Liver (tissue), 9 donors: ENCODE data around the gene GRIN2C. TPM values are rescaled to one million over a fixed set of nuclear protein-coding genes. Genes with fewer than 3 reads are reported as not detected.

Experiments used
- DNase-seq: peaks from one replicate; pipeline ENCODE4 v3.0.0-alpha.2; 2017; ENCODE audit warnings: low spot score
- H3K27ac ChIP-seq, 2 donors: one replicate each; pipeline ENCODE4 v1.7.0; 2013; ENCODE audit warnings: inconsistent platforms in 2 of 2, low read length in 2 of 2, control low read depth in 1 of 2, low read depth in 1 of 2, mild to moderate bottlenecking in 1 of 2
- H3K27me3 ChIP-seq, 4 donors: one replicate each; pipeline versions ENCODE4 v1.6.1 to v1.7.0; 2013; ENCODE audit warnings: low read length in 3 of 4, inconsistent platforms in 1 of 4, mild to moderate bottlenecking in 1 of 4, moderate library complexity in 1 of 4; ENCODE audit not compliant: control insufficient read depth in 4 of 4, insufficient read depth in 4 of 4
- H3K36me3 ChIP-seq, 4 donors: one replicate each; pipeline versions ENCODE4 v1.6.1 to v1.7.0; 2013; ENCODE audit warnings: low read length in 3 of 4, mild to moderate bottlenecking in 3 of 4, low read depth in 1 of 4, moderate library complexity in 1 of 4; ENCODE audit not compliant: control insufficient read depth in 4 of 4, insufficient read depth in 3 of 4
- H3K4me1 ChIP-seq, 4 donors: one replicate each; pipeline versions ENCODE4 v1.6.1 to v1.7.0; 2013; ENCODE audit warnings: low read length in 3 of 4, mild to moderate bottlenecking in 3 of 4, moderate library complexity in 1 of 4; ENCODE audit not compliant: control insufficient read depth in 4 of 4, insufficient read depth in 4 of 4
- H3K4me3 ChIP-seq, 3 donors: one replicate each; pipeline versions ENCODE4 v1.6.1 to v1.7.0; 2013; ENCODE audit warnings: low read length in 3 of 3, control low read depth in 1 of 3, low read depth in 1 of 3, mild to moderate bottlenecking in 1 of 3
- H3K9ac ChIP-seq, 2 donors: one replicate each; pipeline ENCODE4 v1.7.0; 2013; ENCODE audit warnings: low read length in 2 of 2, mild to moderate bottlenecking in 2 of 2, moderate library complexity in 2 of 2, control low read depth in 1 of 2, low read depth in 1 of 2
- H3K9me3 ChIP-seq, 4 donors: one replicate each; pipeline versions ENCODE4 v1.6.1 to v1.7.0; 2013; ENCODE audit warnings: low read length in 3 of 4; ENCODE audit not compliant: control insufficient read depth in 4 of 4
- EGR1 ChIP-seq, 2 donors: IDR thresholded peaks; 2 replicates each; pipeline ENCODE4 v1.6.1; 2016 to 2018; ENCODE audit warnings: antibody characterized with exemption in 2 of 2, low read depth in 2 of 2
- FOXA1 ChIP-seq: IDR thresholded peaks from 2 replicates; pipeline ENCODE4 v1.6.1; 2016; ENCODE audit warnings: antibody characterized with exemption
- FOXA2 ChIP-seq: IDR thresholded peaks from 2 replicates; pipeline ENCODE4 v1.6.1; 2016; ENCODE audit warnings: antibody characterized with exemption
- GABPA ChIP-seq, 2 donors: IDR thresholded peaks in 1 of 2; conservative IDR thresholded peaks in 1 of 2; 2 replicates each; pipeline ENCODE4 v1.6.1; 2016; ENCODE audit warnings: antibody characterized with exemption in 2 of 2, mild to moderate bottlenecking in 1 of 2, moderate library complexity in 1 of 2
- HNF4A ChIP-seq, 2 donors: conservative IDR thresholded peaks; 2 replicates each; pipeline ENCODE4 v1.6.1; 2016; ENCODE audit warnings: antibody characterized with exemption in 2 of 2, mild to moderate bottlenecking in 2 of 2
- HNF4G ChIP-seq: IDR thresholded peaks from 2 replicates; pipeline ENCODE4 v1.6.1; 2016; ENCODE audit warnings: antibody characterized with exemption
- JUND ChIP-seq, 2 donors: IDR thresholded peaks; 2 replicates each; pipeline ENCODE4 v1.6.1; 2016; ENCODE audit warnings: antibody characterized with exemption in 2 of 2
- NR2F2 ChIP-seq: IDR thresholded peaks from 2 replicates; pipeline ENCODE4 v1.6.1; 2016; ENCODE audit warnings: antibody characterized with exemption
- RAD21 ChIP-seq, 2 donors: IDR thresholded peaks; 2 replicates each; pipeline ENCODE4 v1.6.1; 2016; ENCODE audit warnings: antibody characterized with exemption in 2 of 2, mild to moderate bottlenecking in 2 of 2
- RXRA ChIP-seq, 2 donors: IDR thresholded peaks; 2 replicates each; pipeline ENCODE4 v1.6.1; 2017 to 2018; ENCODE audit warnings: antibody characterized with exemption in 2 of 2, mild to moderate bottlenecking in 1 of 2
- SP1 ChIP-seq: IDR thresholded peaks from 2 replicates; pipeline ENCODE4 v1.6.1; 2018; ENCODE audit warnings: antibody characterized with exemption, mild to moderate bottlenecking
- TAF1 ChIP-seq: conservative IDR thresholded peaks from 2 replicates; pipeline ENCODE4 v1.6.1; 2016; ENCODE audit warnings: antibody characterized with exemption, mild to moderate bottlenecking
- YY1 ChIP-seq: IDR thresholded peaks from 2 replicates; pipeline ENCODE4 v1.6.1; 2016; ENCODE audit warnings: antibody characterized with exemption, mild to moderate bottlenecking
- WGBS: extraction: QIAGEN DNeasy Blood & Tissue Kit; methylation state at CpG from one replicate; pipeline ENCODE4 v1.1.7; 2013; 5-methylcytosine and 5-hydroxymethylcytosine counted together
- polyA plus RNA-seq, 2 donors: library from polyadenylated mRNA; stranded (reverse) in 1 of 2; unstranded in 1 of 2; fragments of 200-250 nt in 1 of 2; fragments of >200 nt in 1 of 2; fragmentation: Nextera tagmentation in 1 of 2; extraction: Ambion mirVana in 1 of 2; gene quantifications; one replicate each; pipeline versions ENCODE4 v1.2.1 to v1.2.3, GENCODE V29; 2013 to 2015
- total RNA-seq, 2 donors: library from RNA; depleted of rRNA; stranded (reverse); fragments of >200 nt; gene quantifications; one replicate each; pipeline ENCODE4 v1.2.3, GENCODE V29; 2014
- TF ChIP-seq, protein P1 (sequence below): IDR thresholded peaks from 2 replicates; pipeline ENCODE4 v1.6.1; 2016; ENCODE audit warnings: antibody characterized with exemption
- TF ChIP-seq, protein P2 (sequence below): IDR thresholded peaks from 2 replicates; pipeline ENCODE4 v1.6.1; 2016; ENCODE audit warnings: antibody characterized with exemption
- TF ChIP-seq, protein P3 (sequence below): IDR thresholded peaks from 2 replicates; pipeline ENCODE4 v1.6.1; 2016; ENCODE audit warnings: antibody characterized with exemption, mild to moderate bottlenecking
- TF ChIP-seq, protein P4 (sequence below): IDR thresholded peaks from 2 replicates; pipeline ENCODE4 v1.6.1; 2016; ENCODE audit warnings: antibody characterized with exemption
- donor health status: healthy.
- donor health status: healthy.
- donor health status: healthy.
- donor health status: healthy.
- donor health status: healthy.

The GRIN2C gene
- total and polyA plus RNA-seq, 4 donors = 0.03 to 0.10 (median 0.09) TPM; not detected in 1

DNA sequence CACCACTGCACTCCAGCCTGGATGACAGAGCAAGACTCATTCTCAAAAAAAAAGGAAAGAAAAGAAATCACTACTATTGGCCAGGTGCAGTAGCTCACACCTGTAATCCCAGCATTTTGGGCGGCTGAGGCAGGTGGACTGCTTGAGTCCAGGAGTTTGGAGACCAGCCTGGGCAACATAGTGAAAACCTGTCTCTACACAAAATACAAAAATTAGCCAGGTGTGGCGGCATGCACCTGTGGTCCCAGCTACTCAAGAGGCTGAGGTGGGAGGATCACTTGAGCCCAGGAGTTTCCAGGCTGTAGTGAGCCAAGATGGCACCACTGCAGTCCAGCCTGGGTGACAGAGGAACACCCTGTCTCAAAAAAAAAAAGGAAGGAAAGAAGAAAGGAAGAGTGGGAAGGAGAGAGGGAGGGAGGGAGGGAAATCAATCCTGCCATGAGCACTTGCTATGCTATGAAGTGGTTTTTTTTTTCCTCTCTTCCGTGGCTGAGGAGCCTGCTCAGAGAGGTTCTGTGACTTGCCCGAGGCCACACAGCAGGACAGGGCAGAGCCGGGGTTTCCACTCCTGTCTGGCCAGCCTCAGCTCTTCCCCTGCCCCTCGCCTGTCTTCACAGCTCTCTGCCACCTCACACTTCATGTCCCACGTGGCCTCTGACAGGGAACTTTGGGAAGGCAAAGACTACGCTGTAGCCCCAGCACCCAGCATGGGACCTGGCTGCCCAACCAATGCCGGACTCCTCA is 10.9 kb downstream of the GRIN2C start:
- Histone ChIP-seq H3K4me1 (no peaks in the 10 kb centered on the region), H3K9me3 (no peaks in the 10 kb centered on the region), H3K27ac (no peak overlapping the region), H3K4me3 (no peak overlapping the region), H3K36me3 (no peaks in the 10 kb centered on the region), H3K27me3 (peaks cover 0 to 5% (median 1%) of the 10 kb centered on the region in 4 donors), H3K9ac (no peak overlapping the region)
- WGBS = 72% methylated on average over 9 of the region's 9 CpGs
- no peak for DNase-seq
- TF ChIP-seq EGR1 (IDR thresholded peaks at IDR 0.05; ENCODE audit: low read depth in 2 of 2) (no peak), YY1 (no peak)

DNA sequence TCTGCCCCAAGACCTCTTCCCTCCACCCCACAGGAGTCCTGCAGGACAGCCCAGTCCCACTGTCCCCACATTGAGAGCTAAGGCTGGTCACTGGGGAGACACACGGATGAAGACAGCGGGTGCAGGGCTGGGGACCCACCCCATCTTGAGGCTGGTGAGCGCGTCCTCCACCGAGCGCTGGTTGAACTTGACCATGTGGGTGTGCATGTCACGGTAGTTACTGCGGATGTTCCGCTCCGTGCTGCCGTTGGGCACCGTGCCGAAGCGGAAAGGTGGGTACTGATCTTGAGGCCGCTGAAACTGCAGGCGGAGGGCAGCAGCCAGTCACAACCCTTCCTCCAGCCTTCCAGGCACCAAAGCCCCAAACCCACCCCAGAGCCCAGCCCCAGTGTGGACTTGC is 13.1 kb downstream of the GRIN2C start:
- no peak overlapping the region for H3K4me3 ChIP-seq
- no peaks in the 10 kb centered on the region for H3K9me3 ChIP-seq
- no peak overlapping the region for H3K9ac ChIP-seq
- DNase-seq = no peak
- 96% methylated on average over 16 of the region's 16 CpGs for WGBS
- H3K36me3 ChIP-seq = no peaks in the 10 kb centered on the region
- H3K27me3 ChIP-seq = peaks cover 0 to 5% (median 0%) of the 10 kb centered on the region in 4 donors
- H3K27ac ChIP-seq = no peak overlapping the region
- H3K4me1 ChIP-seq = peaks cover 0 to 7% (median 5%) of the 10 kb centered on the region in 4 donors
- TF ChIP-seq RAD21 (IDR thresholded peaks at IDR 0.05) (no peak), NR2F2 (no peak), HNF4A (conservative IDR thresholded peaks at IDR 0.05) (no peak), JUND (IDR thresholded peaks at IDR 0.05) (no peak)
- TF ChIP-seq, protein P1, sequence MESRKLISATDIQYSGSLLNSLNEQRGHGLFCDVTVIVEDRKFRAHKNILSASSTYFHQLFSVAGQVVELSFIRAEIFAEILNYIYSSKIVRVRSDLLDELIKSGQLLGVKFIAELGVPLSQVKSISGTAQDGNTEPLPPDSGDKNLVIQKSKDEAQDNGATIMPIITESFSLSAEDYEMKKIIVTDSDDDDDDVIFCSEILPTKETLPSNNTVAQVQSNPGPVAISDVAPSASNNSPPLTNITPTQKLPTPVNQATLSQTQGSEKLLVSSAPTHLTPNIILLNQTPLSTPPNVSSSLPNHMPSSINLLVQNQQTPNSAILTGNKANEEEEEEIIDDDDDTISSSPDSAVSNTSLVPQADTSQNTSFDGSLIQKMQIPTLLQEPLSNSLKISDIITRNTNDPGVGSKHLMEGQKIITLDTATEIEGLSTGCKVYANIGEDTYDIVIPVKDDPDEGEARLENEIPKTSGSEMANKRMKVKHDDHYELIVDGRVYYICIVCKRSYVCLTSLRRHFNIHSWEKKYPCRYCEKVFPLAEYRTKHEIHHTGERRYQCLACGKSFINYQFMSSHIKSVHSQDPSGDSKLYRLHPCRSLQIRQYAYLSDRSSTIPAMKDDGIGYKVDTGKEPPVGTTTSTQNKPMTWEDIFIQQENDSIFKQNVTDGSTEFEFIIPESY = no peak
- TF ChIP-seq, protein P2, sequence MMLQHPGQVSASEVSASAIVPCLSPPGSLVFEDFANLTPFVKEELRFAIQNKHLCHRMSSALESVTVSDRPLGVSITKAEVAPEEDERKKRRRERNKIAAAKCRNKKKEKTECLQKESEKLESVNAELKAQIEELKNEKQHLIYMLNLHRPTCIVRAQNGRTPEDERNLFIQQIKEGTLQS = no peak

DNA sequence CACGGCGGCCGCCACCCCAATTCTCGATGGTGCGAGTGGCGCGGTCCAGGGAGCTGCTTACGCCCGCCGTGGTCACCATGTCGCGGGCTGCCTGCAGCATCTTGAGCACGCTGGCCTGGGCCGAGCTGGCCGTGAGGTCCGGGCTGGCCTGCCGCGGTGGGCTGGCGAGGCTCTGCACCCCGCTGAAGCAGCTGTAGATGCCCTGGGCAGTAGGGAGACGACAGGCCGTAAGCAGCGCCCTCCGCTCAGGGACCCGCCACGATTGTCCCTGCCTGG is 16.4 kb downstream of the GRIN2C start:
- Histone ChIP-seq H3K4me1 (peaks cover 0 to 7% (median 5%) of the 10 kb centered on the region in 4 donors), H3K27me3 (no peaks in the 10 kb centered on the region), H3K9me3 (no peaks in the 10 kb centered on the region), H3K36me3 (no peaks in the 10 kb centered on the region), H3K27ac (no peak overlapping the region), H3K4me3 (no peak overlapping the region), H3K9ac (no peak overlapping the region)
- DNase-seq = no peak
- no peak for TF ChIP-seq NR2F2
- no peak for TF ChIP-seq FOXA2
- no peak for TF ChIP-seq JUND (IDR thresholded peaks at IDR 0.05)
- TF ChIP-seq, protein P3, sequence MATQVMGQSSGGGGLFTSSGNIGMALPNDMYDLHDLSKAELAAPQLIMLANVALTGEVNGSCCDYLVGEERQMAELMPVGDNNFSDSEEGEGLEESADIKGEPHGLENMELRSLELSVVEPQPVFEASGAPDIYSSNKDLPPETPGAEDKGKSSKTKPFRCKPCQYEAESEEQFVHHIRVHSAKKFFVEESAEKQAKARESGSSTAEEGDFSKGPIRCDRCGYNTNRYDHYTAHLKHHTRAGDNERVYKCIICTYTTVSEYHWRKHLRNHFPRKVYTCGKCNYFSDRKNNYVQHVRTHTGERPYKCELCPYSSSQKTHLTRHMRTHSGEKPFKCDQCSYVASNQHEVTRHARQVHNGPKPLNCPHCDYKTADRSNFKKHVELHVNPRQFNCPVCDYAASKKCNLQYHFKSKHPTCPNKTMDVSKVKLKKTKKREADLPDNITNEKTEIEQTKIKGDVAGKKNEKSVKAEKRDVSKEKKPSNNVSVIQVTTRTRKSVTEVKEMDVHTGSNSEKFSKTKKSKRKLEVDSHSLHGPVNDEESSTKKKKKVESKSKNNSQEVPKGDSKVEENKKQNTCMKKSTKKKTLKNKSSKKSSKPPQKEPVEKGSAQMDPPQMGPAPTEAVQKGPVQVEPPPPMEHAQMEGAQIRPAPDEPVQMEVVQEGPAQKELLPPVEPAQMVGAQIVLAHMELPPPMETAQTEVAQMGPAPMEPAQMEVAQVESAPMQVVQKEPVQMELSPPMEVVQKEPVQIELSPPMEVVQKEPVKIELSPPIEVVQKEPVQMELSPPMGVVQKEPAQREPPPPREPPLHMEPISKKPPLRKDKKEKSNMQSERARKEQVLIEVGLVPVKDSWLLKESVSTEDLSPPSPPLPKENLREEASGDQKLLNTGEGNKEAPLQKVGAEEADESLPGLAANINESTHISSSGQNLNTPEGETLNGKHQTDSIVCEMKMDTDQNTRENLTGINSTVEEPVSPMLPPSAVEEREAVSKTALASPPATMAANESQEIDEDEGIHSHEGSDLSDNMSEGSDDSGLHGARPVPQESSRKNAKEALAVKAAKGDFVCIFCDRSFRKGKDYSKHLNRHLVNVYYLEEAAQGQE = no peak
- TF ChIP-seq RAD21 (IDR thresholded peaks at IDR 0.05) = no peak
- TF ChIP-seq HNF4A (conservative IDR thresholded peaks at IDR 0.05) = no peak
- no peak for TF ChIP-seq SP1
- TF ChIP-seq, protein P1 = no peak
- TF ChIP-seq GABPA (IDR thresholded peaks at IDR 0.05 in 1 of 2, conservative IDR thresholded peaks at IDR 0.05 in 1 of 2) = no peak
- TF ChIP-seq HNF4G = no peak
- TF ChIP-seq, protein P2 = no peak
- no peak for TF ChIP-seq RXRA (IDR thresholded peaks at IDR 0.05)
- TF ChIP-seq FOXA1 = no peak
- TF ChIP-seq TAF1 = no peak
- TF ChIP-seq, protein P4, sequence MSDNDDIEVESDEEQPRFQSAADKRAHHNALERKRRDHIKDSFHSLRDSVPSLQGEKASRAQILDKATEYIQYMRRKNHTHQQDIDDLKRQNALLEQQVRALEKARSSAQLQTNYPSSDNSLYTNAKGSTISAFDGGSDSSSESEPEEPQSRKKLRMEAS = no peak
- TF ChIP-seq YY1 = no peak
- no peak for TF ChIP-seq EGR1 (IDR thresholded peaks at IDR 0.05; ENCODE audit: low read depth in 2 of 2)
- WGBS = 46% methylated on average over 26 of the region's 26 CpGs
